Measurements from ENCODE around the gene UHRF1.

Gene UHRF1

DNA sequence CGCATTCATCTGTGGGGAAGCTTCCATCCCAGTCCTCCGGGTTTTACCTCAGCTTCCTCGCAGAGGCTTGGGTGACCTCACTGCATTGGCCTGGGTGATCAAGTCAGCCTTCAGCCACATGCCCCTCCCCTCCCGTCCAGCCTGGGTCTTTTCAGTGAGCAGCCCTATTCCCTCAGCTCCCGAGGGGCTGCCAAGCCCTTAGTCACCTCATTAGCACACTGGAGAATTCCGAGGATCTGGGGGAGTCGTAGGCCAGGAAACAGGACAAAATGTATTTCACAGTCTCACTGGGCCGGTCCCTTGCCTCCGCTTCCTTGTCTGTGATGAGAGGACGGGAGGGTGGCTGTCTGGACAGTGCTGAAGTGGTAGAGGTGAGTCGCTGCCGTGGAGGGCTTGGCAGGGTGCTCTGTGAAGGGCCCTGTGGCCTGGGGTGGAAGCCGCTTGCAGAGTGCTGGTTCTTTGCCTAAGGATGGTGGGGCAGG lies 79.5 kb downstream of the UHRF1 start:
- Histone ChIP-seq H3K4me1 (ENCODE audit: low read depth, poor library complexity, severe bottlenecking) (no peaks in the 10 kb centered on the region), H3K4me3 (IDR thresholded peaks at IDR 0.05; ENCODE audit: insufficient read depth, low read depth, low read length) (no peak overlapping the region), H3K27me3 (ENCODE audit: insufficient read depth, low read depth) (no peaks in the 10 kb centered on the region), H3K4me2 (no peak overlapping the region), H3K79me2 (ENCODE audit: insufficient read depth, low read depth) (peaks cover 14% of the 10 kb centered on the region; the same call in 1 of the 2 replicates), H3K9ac (no peak overlapping the region), H3K36me3 (ENCODE audit: insufficient read depth) (no peaks in the 10 kb centered on the region), H4K20me1 (ENCODE audit: insufficient read depth) (no peaks in the 10 kb centered on the region), H2AFZ (ENCODE audit: low read depth) (no peak overlapping the region), H3K27ac (no peak overlapping the region)
- TF ChIP-seq, protein P1, sequence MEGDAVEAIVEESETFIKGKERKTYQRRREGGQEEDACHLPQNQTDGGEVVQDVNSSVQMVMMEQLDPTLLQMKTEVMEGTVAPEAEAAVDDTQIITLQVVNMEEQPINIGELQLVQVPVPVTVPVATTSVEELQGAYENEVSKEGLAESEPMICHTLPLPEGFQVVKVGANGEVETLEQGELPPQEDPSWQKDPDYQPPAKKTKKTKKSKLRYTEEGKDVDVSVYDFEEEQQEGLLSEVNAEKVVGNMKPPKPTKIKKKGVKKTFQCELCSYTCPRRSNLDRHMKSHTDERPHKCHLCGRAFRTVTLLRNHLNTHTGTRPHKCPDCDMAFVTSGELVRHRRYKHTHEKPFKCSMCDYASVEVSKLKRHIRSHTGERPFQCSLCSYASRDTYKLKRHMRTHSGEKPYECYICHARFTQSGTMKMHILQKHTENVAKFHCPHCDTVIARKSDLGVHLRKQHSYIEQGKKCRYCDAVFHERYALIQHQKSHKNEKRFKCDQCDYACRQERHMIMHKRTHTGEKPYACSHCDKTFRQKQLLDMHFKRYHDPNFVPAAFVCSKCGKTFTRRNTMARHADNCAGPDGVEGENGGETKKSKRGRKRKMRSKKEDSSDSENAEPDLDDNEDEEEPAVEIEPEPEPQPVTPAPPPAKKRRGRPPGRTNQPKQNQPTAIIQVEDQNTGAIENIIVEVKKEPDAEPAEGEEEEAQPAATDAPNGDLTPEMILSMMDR (conservative IDR thresholded peaks at IDR 0.05; ENCODE audit: low read depth, low read length), result no peak

GRCh38 chr19:4990306-4990705 lies 81.0 kb downstream of the UHRF1 start:
- Histone ChIP-seq H4K20me1 (ENCODE audit: insufficient read depth) (no peaks in the 10 kb centered on the region), H3K9ac (no peak overlapping the region), H3K79me2 (ENCODE audit: insufficient read depth, low read depth) (peaks cover 14% of the 10 kb centered on the region; the same call in 1 of the 2 replicates), H3K27me3 (ENCODE audit: insufficient read depth, low read depth) (no peaks in the 10 kb centered on the region), H3K27ac (no peak overlapping the region), H2AFZ (ENCODE audit: low read depth) (no peak overlapping the region), H3K36me3 (ENCODE audit: insufficient read depth) (no peaks in the 10 kb centered on the region), H3K4me3 (IDR thresholded peaks at IDR 0.05; ENCODE audit: insufficient read depth, low read depth, low read length) (no peak overlapping the region), H3K4me2 (no peak overlapping the region), H3K4me1 (ENCODE audit: low read depth, poor library complexity, severe bottlenecking) (no peaks in the 10 kb centered on the region)
- TF ChIP-seq, protein P1 (conservative IDR thresholded peaks at IDR 0.05; ENCODE audit: low read depth, low read length), result no peak

GRCh38 chr19:4991538-4991937 lies 82.2 kb downstream of the UHRF1 start:
- H3K27ac ChIP-seq, result no peak overlapping the region
- TF ChIP-seq, protein P1 (conservative IDR thresholded peaks at IDR 0.05; ENCODE audit: low read depth, low read length), result no peak
- no peaks in the 10 kb centered on the region for H3K36me3 ChIP-seq (ENCODE audit: insufficient read depth)
- H3K4me3 ChIP-seq (IDR thresholded peaks at IDR 0.05; ENCODE audit: insufficient read depth, low read depth, low read length), result no peak overlapping the region
- H4K20me1 ChIP-seq (ENCODE audit: insufficient read depth), result no peaks in the 10 kb centered on the region
- no peak overlapping the region for H3K4me2 ChIP-seq
- no peak overlapping the region for H2AFZ ChIP-seq (ENCODE audit: low read depth)
- H3K27me3 ChIP-seq (ENCODE audit: insufficient read depth, low read depth), result no peaks in the 10 kb centered on the region
- no peaks in the 10 kb centered on the region for H3K4me1 ChIP-seq (ENCODE audit: low read depth, poor library complexity, severe bottlenecking)
- no peak overlapping the region for H3K9ac ChIP-seq
- peaks cover 14% of the 10 kb centered on the region; the same call in 1 of the 2 replicates for H3K79me2 ChIP-seq (ENCODE audit: insufficient read depth, low read depth)

- no peak overlapping the region for H3K4me2 ChIP-seq
- peaks cover 14% of the 10 kb centered on the region; the same call in 1 of the 2 replicates for H3K79me2 ChIP-seq (ENCODE audit: insufficient read depth, low read depth)
- no peak overlapping the region for H3K9ac ChIP-seq
- TF ChIP-seq, protein P1 (conservative IDR thresholded peaks at IDR 0.05; ENCODE audit: low read depth, low read length), result no peak
- H4K20me1 ChIP-seq (ENCODE audit: insufficient read depth), result no peaks in the 10 kb centered on the region
- no peak overlapping the region for H2AFZ ChIP-seq (ENCODE audit: low read depth)
- H3K36me3 ChIP-seq (ENCODE audit: insufficient read depth), result no peaks in the 10 kb centered on the region
- no peaks in the 10 kb centered on the region for H3K4me1 ChIP-seq (ENCODE audit: low read depth, poor library complexity, severe bottlenecking)
- no peaks in the 10 kb centered on the region for H3K27me3 ChIP-seq (ENCODE audit: insufficient read depth, low read depth)
- H3K27ac ChIP-seq, result no peak overlapping the region
- no peak overlapping the region for H3K4me3 ChIP-seq (IDR thresholded peaks at IDR 0.05; ENCODE audit: insufficient read depth, low read depth, low read length)
Observed at GRCh38 chr19:4991996-4992698, 82.8 kb downstream of the UHRF1 start.
